Measurements from ENCODE around the gene PPP1R26. TPM values are rescaled to one million over a fixed set of nuclear protein-coding genes. Genes with fewer than 3 reads are reported as not detected.

PPP1R26 gene
- polyA plus RNA-seq, 1 of the 3 experiments (the other 2 are of a cell fraction): 20.1 TPM

- Histone ChIP-seq H3K9me2 (no peaks in the 10 kb centered on the region), H3K27ac (ENCODE audit: low read depth in 2 of 2, low read length in 1 of 2) (no peak overlapping the region), H3K27me3 (ENCODE audit: insufficient read depth) (no peaks in the 10 kb centered on the region), H3K4me1 (ENCODE audit: control insufficient read depth in 1 of 2, insufficient read depth in 2 of 2, low read depth in 1 of 2, low read length in 1 of 2) (no peaks in the 10 kb centered on the region; a peak in 1 of 4 replicates), H3K36me3 (replicated peaks in 1 of 2; ENCODE audit: control insufficient read depth in 1 of 2, insufficient read depth in 2 of 2, low read length in 1 of 2) (no peaks in the 10 kb centered on the region), H2AFZ (ENCODE audit: low read depth) (no peak overlapping the region), H4K20me1 (ENCODE audit: insufficient read depth) (no peaks in the 10 kb centered on the region), H3K4me3 (ENCODE audit: low read depth in 2 of 2, low read length in 1 of 2) (no peak overlapping the region), H3K9me3 (no peaks in the 10 kb centered on the region), H3K79me2 (ENCODE audit: insufficient read depth) (no peaks in the 10 kb centered on the region), H3K4me2 (no peak overlapping the region), H3K9ac (no peak overlapping the region), H3F3A (replicated peaks; ENCODE audit: insufficient read depth) (no peaks in the 10 kb centered on the region)
- WGBS (ENCODE audit: low lambda C conversion rate): 56% methylated on average over 15 of the region's 17 CpGs
- no peak for DNase-seq
- ChIA-PET POLR2A (no interaction called here), CTCF (interaction anchor here (1.0 to 3.2 kb wide), 2 partner anchors 10 to 13 kb away, joined by 3 to 23 read pairs; no protein-coding TSS in a partner anchor)
- no peak for TF ChIP-seq REST (IDR thresholded peaks at IDR 0.05; ENCODE audit: low read depth, low read length)
- TF ChIP-seq CHD2 (IDR thresholded peaks at IDR 0.05; ENCODE audit: low read length, partially characterized antibody): no peak
- TF ChIP-seq GATA2 (CRISPR knock-in tag; IDR thresholded peaks at IDR 0.05): no peak
- no peak for TF ChIP-seq MEF2A (IDR thresholded peaks at IDR 0.05; ENCODE audit: borderline replicate concordance, low read depth)
- no peak for TF ChIP-seq EZH2phosphoT487 (IDR thresholded peaks at IDR 0.05; ENCODE audit: borderline replicate concordance, low read depth)
- TF ChIP-seq USF2 (IDR thresholded peaks at IDR 0.05; ENCODE audit: borderline replicate concordance, low read depth, low read length): no peak
- TF ChIP-seq FOXJ3 (CRISPR knock-in tag; IDR thresholded peaks at IDR 0.05): no peak
- TF ChIP-seq RXRA (IDR thresholded peaks at IDR 0.05; ENCODE audit: borderline replicate concordance, low read depth): no peak
- TF ChIP-seq ELF1 (IDR thresholded peaks at IDR 0.05): no peak
- no peak for TF ChIP-seq POLR2AphosphoS5 (IDR thresholded peaks at IDR 0.05; ENCODE audit: low read depth, low read length)
- no peak for TF ChIP-seq RFX5 (IDR thresholded peaks at IDR 0.05; ENCODE audit: low read length)
- TF ChIP-seq NFIC (IDR thresholded peaks at IDR 0.05; ENCODE audit: borderline replicate concordance): no peak
- no peak for TF ChIP-seq SMC3 (IDR thresholded peaks at IDR 0.05; ENCODE audit: low read depth, low read length)
- TF ChIP-seq JUND (IDR thresholded peaks at IDR 0.05): no peak
Observed at GRCh38 chr9:135514342-135515082, 34.9 kb downstream of the PPP1R26 start.
